ENCODE measurements around the gene SLC35F4. TPM values are rescaled to one million over a fixed set of nuclear protein-coding genes. Genes with fewer than 3 reads are reported as not detected.

Gene SLC35F4
- total RNA-seq, 2 donors from 2014 or later = not detected

DNA sequence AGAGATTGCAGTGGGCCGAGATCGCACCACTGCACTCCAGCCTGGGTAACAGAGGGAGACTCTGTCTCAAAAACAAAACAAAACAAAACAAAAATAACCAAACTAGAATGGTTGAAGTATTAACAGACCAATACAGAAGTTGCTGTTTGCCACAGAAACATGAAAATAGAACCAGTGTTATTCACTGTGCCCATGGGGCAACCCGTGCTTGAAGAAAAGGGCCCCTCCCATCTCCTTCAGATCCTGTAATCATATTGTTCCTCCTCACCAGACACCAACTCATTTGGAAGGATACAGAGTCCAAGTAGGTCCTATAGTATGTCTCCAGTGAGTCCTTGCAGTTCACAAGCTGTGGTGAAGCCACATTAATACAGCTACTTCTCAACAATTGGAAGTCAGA lies 30.9 kb downstream of the SLC35F4 start:
- peaks cover 3% of the 10 kb centered on the region for H3K9me3 Mint-ChIP-seq
- H3K27ac Mint-ChIP-seq = no peak overlapping the region
- H3K36me3 Mint-ChIP-seq (ENCODE audit: low read depth) = no peaks in the 10 kb centered on the region
- H3K4me1 Mint-ChIP-seq = no peaks in the 10 kb centered on the region
- H3K27me3 Mint-ChIP-seq = no peaks in the 10 kb centered on the region
- no peak for ATAC-seq (replicated peaks)
- H3K4me3 Mint-ChIP-seq = no peak overlapping the region

DNA sequence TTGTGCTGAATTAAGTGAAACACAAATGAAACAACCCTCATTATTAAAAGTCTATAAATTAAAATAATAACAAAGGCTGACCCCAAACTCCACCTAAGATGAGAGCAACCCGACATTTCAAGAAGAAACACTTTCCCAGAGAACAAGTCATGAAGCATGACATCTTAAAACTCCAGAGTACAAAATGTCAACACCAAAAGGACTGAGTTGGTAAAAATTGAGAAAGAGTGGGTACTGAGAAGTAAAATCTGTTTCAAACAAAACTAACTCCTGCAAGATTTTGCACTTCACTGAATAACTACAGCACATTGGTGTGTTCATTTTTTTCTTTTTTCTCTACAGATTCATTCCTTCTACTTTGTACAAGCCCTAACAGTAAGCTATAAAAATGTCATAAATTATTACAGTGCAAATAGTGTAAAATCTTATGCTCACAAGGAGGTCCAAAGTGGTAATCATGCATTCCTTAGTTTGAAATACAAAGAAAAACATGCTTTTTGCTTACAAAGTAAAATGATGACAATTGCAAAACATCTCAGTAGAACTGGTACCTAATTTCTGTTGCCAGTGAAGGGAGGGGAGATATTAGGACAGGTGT lies 31.8 kb downstream of the SLC35F4 start:
- peaks cover 3% of the 10 kb centered on the region for H3K9me3 Mint-ChIP-seq
- H3K27me3 Mint-ChIP-seq = peaks cover under 1% of the 10 kb centered on the region
- no peaks in the 10 kb centered on the region for H3K4me1 Mint-ChIP-seq
- H3K27ac Mint-ChIP-seq = no peak overlapping the region
- no peak overlapping the region for H3K4me3 Mint-ChIP-seq
- H3K36me3 Mint-ChIP-seq (ENCODE audit: low read depth) = no peaks in the 10 kb centered on the region
- ATAC-seq (replicated peaks) = no peak

DNA sequence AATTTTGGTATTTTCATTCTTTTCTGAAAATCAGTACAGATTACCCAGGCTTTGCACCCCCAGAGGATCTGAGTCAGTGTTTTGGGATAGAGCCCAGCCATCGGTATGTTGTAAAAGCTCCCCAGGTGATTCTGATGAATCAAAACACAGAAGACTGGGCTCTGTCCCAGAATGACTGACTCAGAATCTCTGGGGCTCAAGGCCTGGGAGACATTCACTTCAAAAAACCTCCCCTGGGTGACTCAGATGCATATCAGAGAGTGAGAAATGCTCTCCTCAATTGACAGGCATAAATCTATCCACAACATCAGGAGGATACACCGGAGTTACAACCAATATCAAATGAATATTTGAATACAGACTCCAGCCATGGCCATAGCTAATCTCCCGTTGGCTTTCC lies 32.6 kb downstream of the SLC35F4 start:
- Mint-ChIP-seq H3K36me3 (ENCODE audit: low read depth) (no peaks in the 10 kb centered on the region), H3K27ac (no peak overlapping the region), H3K9me3 (peaks cover 3% of the 10 kb centered on the region), H3K4me3 (no peak overlapping the region), H3K4me1 (no peaks in the 10 kb centered on the region), H3K27me3 (peaks cover 2% of the 10 kb centered on the region)
- ATAC-seq (replicated peaks) = peak; percentile 45

DNA sequence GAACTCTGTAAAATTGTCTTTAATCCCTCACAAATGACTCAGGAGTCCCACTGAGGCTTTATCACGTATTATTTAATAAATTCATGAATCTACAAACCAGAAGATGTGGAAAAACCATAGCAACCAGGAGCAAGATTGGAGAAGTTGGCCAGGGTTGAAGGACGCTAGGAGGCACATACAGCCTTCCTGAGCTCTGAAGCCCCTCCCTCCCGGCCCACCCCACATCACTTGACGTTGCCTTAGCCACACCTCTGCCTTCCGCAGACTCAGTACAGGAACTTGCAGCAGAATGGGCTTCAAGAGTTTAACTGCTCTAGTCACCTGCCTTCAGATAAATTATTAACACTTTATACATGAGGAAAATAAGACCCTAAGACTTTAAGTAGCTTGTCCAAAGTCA lies 33.9 kb downstream of the SLC35F4 start:
- Mint-ChIP-seq H3K4me3 (no peak overlapping the region), H3K4me1 (no peaks in the 10 kb centered on the region), H3K36me3 (ENCODE audit: low read depth) (no peaks in the 10 kb centered on the region), H3K27ac (no peak overlapping the region), H3K9me3 (no peaks in the 10 kb centered on the region), H3K27me3 (peaks cover 2% of the 10 kb centered on the region)
- no peak for ATAC-seq (replicated peaks)

GRCh38 chr14:57828713-57829112 lies 37.2 kb downstream of the SLC35F4 start:
- no peaks in the 10 kb centered on the region for H3K4me1 Mint-ChIP-seq
- H3K4me3 Mint-ChIP-seq = no peak overlapping the region
- no peak overlapping the region for H3K27ac Mint-ChIP-seq

DNA sequence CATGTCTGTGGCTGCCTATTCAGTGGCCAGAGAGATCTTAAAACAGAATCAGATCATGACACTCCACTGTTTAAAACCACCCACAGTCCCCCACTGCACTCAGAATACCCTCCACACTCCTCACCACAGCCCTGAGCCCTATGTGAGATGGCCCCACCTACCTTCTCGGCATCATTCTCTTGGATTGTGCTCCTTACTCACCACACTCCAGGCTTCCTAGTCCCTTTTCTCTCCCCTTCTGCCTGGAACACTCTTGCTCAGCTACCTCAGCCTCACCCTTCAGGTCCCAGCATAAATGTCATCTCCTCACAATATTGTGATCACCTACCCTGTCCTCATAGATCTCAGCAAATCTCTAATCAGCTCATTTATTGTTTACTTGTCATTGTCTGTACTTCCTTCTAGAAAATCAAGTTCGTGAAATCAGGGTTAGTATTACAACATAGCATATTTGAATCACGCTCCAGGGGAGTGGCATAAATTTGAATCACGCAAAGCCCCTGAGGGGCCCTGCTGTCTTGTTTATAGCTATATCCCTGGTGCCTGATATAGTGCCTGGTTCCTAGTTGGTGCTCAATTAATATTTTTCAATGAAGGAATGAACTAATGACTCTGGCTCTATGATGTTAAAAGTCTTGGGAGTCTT lies 42.8 kb downstream of the SLC35F4 start:
- Mint-ChIP-seq H3K9me3 (peaks cover 5% of the 10 kb centered on the region), H3K4me1 (no peaks in the 10 kb centered on the region), H3K27me3 (peaks cover 3% of the 10 kb centered on the region), H3K4me3 (no peak overlapping the region), H3K27ac (no peak overlapping the region), H3K36me3 (ENCODE audit: low read depth) (no peaks in the 10 kb centered on the region)
- no peak for ATAC-seq (replicated peaks)

More at GRCh38 chr14:57828713-57829112, 37.2 kb downstream of the SLC35F4 start:
- Mint-ChIP-seq H3K36me3 (ENCODE audit: low read depth) (no peaks in the 10 kb centered on the region), H3K27me3 (peaks cover 2% of the 10 kb centered on the region), H3K9me3 (peaks cover 5% of the 10 kb centered on the region)
- no peak for ATAC-seq (replicated peaks)

DNA sequence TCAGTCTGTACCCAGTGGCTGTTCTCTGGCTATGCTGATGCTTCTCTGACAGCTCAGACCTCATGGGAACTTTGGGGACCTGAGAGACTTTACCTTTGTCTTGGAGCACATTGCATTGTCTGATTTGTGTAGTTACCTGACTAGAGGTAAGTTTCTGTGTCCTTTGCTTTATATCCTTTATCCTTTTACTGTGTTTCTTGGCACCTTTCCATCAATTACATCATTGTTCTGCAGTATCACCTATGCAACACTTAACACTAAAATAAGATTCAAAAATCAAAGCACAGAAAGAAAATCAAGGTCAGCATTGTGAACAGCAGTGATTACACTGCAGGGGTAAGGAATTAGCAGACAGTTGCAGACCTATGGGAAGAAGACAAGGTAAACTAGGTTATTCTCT lies 43.8 kb downstream of the SLC35F4 start:
- H3K4me3 Mint-ChIP-seq = no peak overlapping the region
- H3K36me3 Mint-ChIP-seq (ENCODE audit: low read depth) = no peaks in the 10 kb centered on the region
- H3K27me3 Mint-ChIP-seq = peaks cover 3% of the 10 kb centered on the region
- H3K4me1 Mint-ChIP-seq = no peaks in the 10 kb centered on the region
- peaks cover 5% of the 10 kb centered on the region for H3K9me3 Mint-ChIP-seq
- ATAC-seq (replicated peaks) = no peak
- H3K27ac Mint-ChIP-seq = no peak overlapping the region

- no peaks in the 10 kb centered on the region for H3K4me1 Mint-ChIP-seq
- H3K9me3 Mint-ChIP-seq = peaks cover 5% of the 10 kb centered on the region
- ATAC-seq (replicated peaks) = no peak
- H3K27ac Mint-ChIP-seq = no peak overlapping the region
- H3K36me3 Mint-ChIP-seq (ENCODE audit: low read depth) = no peaks in the 10 kb centered on the region
- H3K4me3 Mint-ChIP-seq = no peak overlapping the region
- H3K27me3 Mint-ChIP-seq = peaks cover 3% of the 10 kb centered on the region
These were observed 45.3 kb downstream of the SLC35F4 start for GRCh38 chr14:57820581-57820980.

GRCh38 chr14:57818511-57818910 lies 47.4 kb downstream of the SLC35F4 start:
- Mint-ChIP-seq H3K4me3 (no peak overlapping the region), H3K9me3 (no peaks in the 10 kb centered on the region)

DNA sequence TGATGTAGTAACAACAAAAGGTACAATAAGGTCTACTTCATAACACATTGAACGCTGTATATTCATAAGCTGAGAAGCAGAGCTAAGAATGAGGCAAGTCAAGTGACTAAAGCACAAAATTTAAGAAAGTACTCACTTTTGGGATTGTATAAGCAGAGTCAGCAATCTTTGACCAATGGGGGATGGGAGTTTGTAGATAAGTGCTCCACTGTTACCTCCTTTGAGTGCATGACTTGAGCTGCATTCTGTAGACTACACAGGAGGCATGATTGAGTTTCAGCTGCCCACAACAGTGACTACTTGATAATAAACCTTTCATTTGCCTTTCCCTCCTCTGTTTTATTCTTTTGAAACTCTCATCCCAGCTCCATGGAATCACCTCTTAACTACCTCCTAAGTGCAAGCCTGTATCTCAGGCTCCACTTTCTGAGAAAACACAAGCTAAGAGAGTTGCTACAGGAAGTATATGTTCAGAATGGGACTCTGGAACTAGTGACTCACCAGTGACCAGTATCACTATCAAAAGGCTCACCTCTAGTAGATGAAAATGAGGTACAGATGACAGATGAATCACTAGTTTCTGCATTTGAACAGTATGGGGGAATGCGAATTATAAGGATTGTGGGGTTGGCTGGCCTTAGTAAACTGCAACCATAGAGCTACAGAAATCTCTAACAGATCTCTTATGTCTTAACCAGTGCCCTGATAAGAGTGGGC lies 49.2 kb downstream of the SLC35F4 start:
- Mint-ChIP-seq H3K27ac (no peak overlapping the region), H3K4me1 (no peaks in the 10 kb centered on the region), H3K36me3 (ENCODE audit: low read depth) (no peaks in the 10 kb centered on the region), H3K9me3 (no peaks in the 10 kb centered on the region), H3K4me3 (no peak overlapping the region), H3K27me3 (no peaks in the 10 kb centered on the region)
- ATAC-seq (replicated peaks) = peak; percentile 89

More at GRCh38 chr14:57818511-57818910, 47.4 kb downstream of the SLC35F4 start:
- H3K4me1 Mint-ChIP-seq = no peaks in the 10 kb centered on the region
- H3K36me3 Mint-ChIP-seq (ENCODE audit: low read depth) = no peaks in the 10 kb centered on the region
- peaks cover 3% of the 10 kb centered on the region for H3K27me3 Mint-ChIP-seq
- no peak for ATAC-seq (replicated peaks)
- no peak overlapping the region for H3K27ac Mint-ChIP-seq

GRCh38 chr14:57814726-57815125 lies 51.2 kb downstream of the SLC35F4 start:
- Mint-ChIP-seq H3K9me3 (no peaks in the 10 kb centered on the region), H3K4me3 (no peak overlapping the region), H3K27ac (no peak overlapping the region), H3K27me3 (no peaks in the 10 kb centered on the region), H3K4me1 (no peaks in the 10 kb centered on the region), H3K36me3 (ENCODE audit: low read depth) (no peaks in the 10 kb centered on the region)
- no peak for ATAC-seq (replicated peaks)

- Mint-ChIP-seq H3K27me3 (no peaks in the 10 kb centered on the region), H3K4me1 (no peaks in the 10 kb centered on the region), H3K4me3 (no peak overlapping the region), H3K27ac (no peak overlapping the region), H3K9me3 (no peaks in the 10 kb centered on the region), H3K36me3 (ENCODE audit: low read depth) (no peaks in the 10 kb centered on the region)
- no peak for ATAC-seq (replicated peaks)
These were observed 53.2 kb downstream of the SLC35F4 start for GRCh38 chr14:57812741-57813140.

DNA sequence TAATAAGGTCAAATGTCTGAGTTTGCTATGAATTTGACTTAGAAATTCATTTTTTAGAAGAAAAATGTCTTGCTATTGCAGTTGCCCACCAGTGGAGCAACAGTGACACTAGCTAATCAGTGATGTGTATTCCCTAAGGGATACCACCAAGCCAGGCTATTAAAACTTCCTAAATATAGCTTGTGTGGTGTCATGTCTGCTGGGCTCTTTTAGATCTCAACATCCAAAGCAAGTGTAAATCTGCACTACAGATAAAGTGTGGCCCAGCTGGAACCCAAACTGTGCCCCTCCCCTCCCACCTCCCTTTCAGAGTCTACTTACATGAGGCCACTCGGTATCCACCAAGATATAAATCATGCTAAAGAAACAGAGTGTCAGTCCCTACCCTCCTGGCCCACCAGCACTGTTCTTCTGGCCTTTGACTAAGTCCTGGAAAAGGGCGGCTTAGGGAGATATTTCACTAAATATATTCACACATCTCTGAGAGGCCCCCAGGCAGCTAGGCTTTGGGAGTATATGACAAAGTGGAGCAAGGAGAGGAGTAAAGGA lies 53.8 kb downstream of the SLC35F4 start:
- Mint-ChIP-seq H3K4me3 (no peak overlapping the region), H3K9me3 (no peaks in the 10 kb centered on the region), H3K36me3 (ENCODE audit: low read depth) (no peaks in the 10 kb centered on the region), H3K4me1 (no peaks in the 10 kb centered on the region), H3K27ac (no peak overlapping the region), H3K27me3 (no peaks in the 10 kb centered on the region)
- no peak for ATAC-seq (replicated peaks)

DNA sequence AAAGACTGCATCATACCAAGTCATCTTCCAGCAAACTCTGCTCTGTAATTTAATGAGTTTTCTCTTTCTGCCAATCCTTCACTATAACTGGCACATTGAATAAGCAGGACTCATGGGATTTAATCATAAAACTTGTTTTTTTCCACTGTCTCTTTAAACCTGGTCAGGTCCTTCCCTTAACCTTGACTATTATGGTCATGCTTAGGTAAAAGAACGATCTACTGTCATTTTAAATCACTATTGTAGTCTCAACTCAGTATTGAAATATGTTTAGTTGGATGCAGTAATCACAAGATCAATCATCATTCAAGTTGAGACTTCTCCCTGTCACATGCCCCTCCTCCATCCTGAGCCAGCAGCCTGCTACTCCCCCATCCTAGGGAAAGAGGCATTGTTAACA lies 56.1 kb downstream of the SLC35F4 start:
- Mint-ChIP-seq H3K27me3 (no peaks in the 10 kb centered on the region), H3K9me3 (no peaks in the 10 kb centered on the region), H3K4me3 (no peak overlapping the region), H3K27ac (no peak overlapping the region), H3K36me3 (ENCODE audit: low read depth) (no peaks in the 10 kb centered on the region), H3K4me1 (no peaks in the 10 kb centered on the region)
- ATAC-seq (replicated peaks) = no peak

DNA sequence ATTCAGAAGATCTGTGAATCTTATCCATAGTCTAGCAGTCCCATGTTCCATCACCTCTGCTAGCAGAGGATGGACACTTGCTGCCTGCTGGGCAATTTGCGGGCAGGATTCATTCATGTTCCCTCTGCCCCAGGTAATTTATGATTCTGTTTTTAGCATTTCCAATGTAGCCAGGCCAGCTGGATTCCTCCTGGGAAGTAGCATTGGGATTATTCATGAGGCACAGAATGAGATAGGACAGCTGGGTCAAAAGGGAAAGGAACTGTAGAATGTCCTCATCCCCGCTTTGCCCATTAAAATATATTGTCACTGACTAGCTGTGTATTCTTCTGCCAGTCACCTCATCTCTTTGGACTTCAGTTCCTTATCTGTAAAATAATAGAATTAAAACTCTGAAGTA lies 68.7 kb downstream of the SLC35F4 start:
- Mint-ChIP-seq H3K9me3 (peaks cover 3% of the 10 kb centered on the region), H3K4me1 (no peaks in the 10 kb centered on the region), H3K4me3 (no peak overlapping the region), H3K27ac (no peak overlapping the region), H3K27me3 (no peaks in the 10 kb centered on the region), H3K36me3 (ENCODE audit: low read depth) (no peaks in the 10 kb centered on the region)
- no peak for ATAC-seq (replicated peaks)
